ENCODE measurements around the gene ZSWIM4. TPM values are rescaled to one million over a fixed set of nuclear protein-coding genes. Genes with fewer than 3 reads are reported as not detected.

Gene ZSWIM4
- polyA plus RNA-seq, 1 donor from 2014 or later = 1.2 TPM

- no peak overlapping the region for H3K27ac Mint-ChIP-seq
Observed at GRCh38 chr19:13872339-13872694, 77.1 kb downstream of the ZSWIM4 start.

GRCh38 chr19:13872695-13873389, 77.6 kb downstream of the ZSWIM4 start:
- H3K27ac Mint-ChIP-seq = no peak overlapping the region
- peak overlapping the region; percentile 40 to 90 (median 74) for H3K4me3 Mint-ChIP-seq
- H3K36me3 Mint-ChIP-seq = no peaks in the 10 kb centered on the region
- H3K27me3 Mint-ChIP-seq = peaks cover 22% of the 10 kb centered on the region
- H3K9me3 Mint-ChIP-seq = no peaks in the 10 kb centered on the region
- H3K4me1 Mint-ChIP-seq = peaks cover 0 to 6% (median 5%) of the 10 kb centered on the region in 3 donors

More at GRCh38 chr19:13872339-13872694, 77.1 kb downstream of the ZSWIM4 start:
- peaks cover 27% of the 10 kb centered on the region for H3K27me3 Mint-ChIP-seq
- no peaks in the 10 kb centered on the region for H3K9me3 Mint-ChIP-seq
- peaks cover 0 to 6% (median 5%) of the 10 kb centered on the region in 3 donors for H3K4me1 Mint-ChIP-seq
- H3K4me3 Mint-ChIP-seq = peak overlapping the region in 2 of 4 donors; percentile 83 to 90
- H3K36me3 Mint-ChIP-seq = no peaks in the 10 kb centered on the region

DNA sequence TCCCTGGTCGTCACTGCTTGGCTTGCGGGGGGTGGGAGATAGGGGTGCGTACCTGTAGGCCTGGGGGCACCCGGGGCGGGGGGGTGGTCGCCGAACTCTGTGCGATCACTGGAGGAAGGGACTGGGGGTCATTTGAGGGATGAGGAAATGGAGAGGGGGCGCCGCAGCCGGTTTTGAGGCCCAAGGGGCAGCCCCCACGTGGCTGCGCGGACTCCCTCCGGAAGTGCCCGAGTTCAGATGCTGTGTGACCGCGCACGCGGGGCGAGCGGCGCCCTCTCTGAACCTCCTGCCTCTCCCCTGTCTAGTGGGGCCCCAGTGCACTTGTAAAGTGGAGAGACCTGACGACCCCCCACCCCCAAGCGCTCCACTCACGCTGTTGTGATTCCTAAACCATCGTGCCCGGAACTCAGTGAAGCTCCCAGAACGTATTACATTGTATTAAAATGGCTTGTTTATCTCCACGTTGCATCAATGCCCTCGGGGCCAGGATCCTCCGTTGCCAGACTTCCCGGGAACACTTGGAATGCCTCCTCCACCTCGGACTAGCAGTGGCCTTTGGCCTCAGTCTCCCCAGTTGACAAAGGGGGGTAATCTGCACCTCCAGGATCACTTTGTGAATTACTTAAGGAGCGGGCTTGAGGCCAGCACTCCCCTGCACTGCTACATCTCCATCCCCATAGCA, 78.7 kb downstream of the ZSWIM4 start:
- peaks cover 0 to 6% (median 5%) of the 10 kb centered on the region in 3 donors for H3K4me1 Mint-ChIP-seq
- H3K27me3 Mint-ChIP-seq = peaks cover 19% of the 10 kb centered on the region
- no peaks in the 10 kb centered on the region for H3K36me3 Mint-ChIP-seq
- peak overlapping the region in 1 of 3 donors; percentile 73 for H3K27ac Mint-ChIP-seq
- no peaks in the 10 kb centered on the region for H3K9me3 Mint-ChIP-seq
- H3K4me3 Mint-ChIP-seq = peak overlapping the region in 2 of 4 donors; percentile 48 to 74

DNA sequence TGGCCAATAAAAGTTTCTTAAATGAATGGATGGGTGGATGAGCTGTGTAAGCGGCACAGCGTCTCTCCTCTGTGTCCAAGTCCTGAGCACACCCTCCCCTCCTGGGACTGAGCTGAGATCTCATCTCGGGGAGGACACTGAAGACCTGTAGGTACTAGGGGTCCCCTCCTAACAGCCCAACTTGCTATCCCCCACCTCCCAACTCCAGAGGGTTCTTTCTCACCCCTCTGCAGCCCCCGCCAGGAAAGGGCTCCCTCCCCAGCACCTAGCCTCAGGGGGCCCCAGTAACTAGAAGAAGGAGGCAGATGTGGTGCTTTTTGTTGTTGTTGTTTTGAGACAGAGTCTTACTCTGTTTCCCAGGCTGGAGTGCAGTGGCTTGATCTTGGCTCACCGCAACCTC, 80.6 kb downstream of the ZSWIM4 start:
- Mint-ChIP-seq H3K4me1 (peaks cover 3 to 10% (median 8%) of the 10 kb centered on the region in 3 donors), H3K4me3 (no peak overlapping the region), H3K27me3 (peaks cover 12% of the 10 kb centered on the region), H3K9me3 (no peaks in the 10 kb centered on the region), H3K36me3 (no peaks in the 10 kb centered on the region), H3K27ac (no peak overlapping the region)

- H3K27ac Mint-ChIP-seq = no peak within 1 kb of the TSS
Observed at GRCh38 chr19:13876834-13877233, 81.6 kb downstream of the ZSWIM4 start, which contains the start of gene NANOS3. TSS of gene NANOS3 (plus strand) at chr19:13877134. CDS start at chr19:13877249, 115 bp downstream.

DNA sequence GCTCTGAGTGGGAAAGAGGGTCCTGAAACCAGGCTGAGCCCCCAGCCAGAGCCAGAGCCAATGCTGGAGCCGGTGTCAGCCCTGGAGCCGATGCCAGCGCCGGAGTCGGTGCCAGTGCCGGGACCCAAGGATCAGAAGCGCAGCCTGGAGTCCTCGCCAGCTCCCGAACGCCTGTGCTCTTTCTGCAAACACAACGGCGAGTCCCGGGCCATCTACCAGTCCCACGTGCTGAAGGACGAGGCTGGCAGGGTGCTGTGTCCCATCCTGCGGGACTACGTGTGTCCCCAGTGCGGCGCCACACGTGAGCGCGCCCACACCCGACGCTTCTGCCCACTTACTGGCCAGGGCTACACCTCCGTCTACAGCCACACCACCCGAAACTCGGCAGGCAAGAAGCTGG, 82.1 kb downstream of the ZSWIM4 start:
- H3K4me3 Mint-ChIP-seq = no peak overlapping the region

More at GRCh38 chr19:13876834-13877233, 81.6 kb downstream of the ZSWIM4 start, which contains the start of gene NANOS3:
- Mint-ChIP-seq H3K27me3 (peaks cover 12% of the 10 kb centered on the region), H3K9me3 (no peaks in the 10 kb centered on the region), H3K4me1 (peaks cover 11 to 14% (median 13%) of the 10 kb centered on the region in 3 donors), H3K4me3 (no peak within 1 kb of the TSS), H3K36me3 (no peaks in the 10 kb centered on the region)

GRCh38 chr19:13880059-13881043, 85.1 kb downstream of the ZSWIM4 start:
- H3K27ac Mint-ChIP-seq = peak overlapping the region in 2 of 3 donors; percentile 29 to 92
- no peaks in the 10 kb centered on the region for H3K9me3 Mint-ChIP-seq
- no peaks in the 10 kb centered on the region for H3K36me3 Mint-ChIP-seq
- peak overlapping the region in 2 of 4 donors; percentile 54 to 56 for H3K4me3 Mint-ChIP-seq
- peaks cover 13 to 18% (median 14%) of the 10 kb centered on the region in 3 donors for H3K4me1 Mint-ChIP-seq
- peaks cover 3% of the 10 kb centered on the region for H3K27me3 Mint-ChIP-seq

More for the DNA sequence above, 82.1 kb downstream of the ZSWIM4 start:
- Mint-ChIP-seq H3K9me3 (no peaks in the 10 kb centered on the region), H3K36me3 (no peaks in the 10 kb centered on the region), H3K27ac (no peak overlapping the region), H3K4me1 (peaks cover 16 to 18% (median 18%) of the 10 kb centered on the region in 3 donors), H3K27me3 (peaks cover 10% of the 10 kb centered on the region)

GRCh38 chr19:13881251-13881691, 86.0 kb downstream of the ZSWIM4 start:
- H3K4me3 Mint-ChIP-seq = peak overlapping the region; percentile 12 to 82 (median 38)
- no peaks in the 10 kb centered on the region for H3K9me3 Mint-ChIP-seq
- H3K27ac Mint-ChIP-seq = peak overlapping the region in 1 of 3 donors; percentile 39
- H3K27me3 Mint-ChIP-seq = peaks cover 3% of the 10 kb centered on the region
- H3K4me1 Mint-ChIP-seq = peaks cover 13 to 18% (median 14%) of the 10 kb centered on the region in 3 donors
- no peaks in the 10 kb centered on the region for H3K36me3 Mint-ChIP-seq

Other genes starting within 250 kb of the ZSWIM4 start
- gene MRI1, start 30.9 kb upstream of the ZSWIM4 start, polyA plus RNA-seq = 17.6 TPM
- 208 TPM for gene C19orf53, start 21.0 kb upstream of the ZSWIM4 start, polyA plus RNA-seq
- not detected for gene NANOS3, start 81.7 kb downstream of the ZSWIM4 start, polyA plus RNA-seq
- not detected for gene BRME1, start 110.7 kb downstream of the ZSWIM4 start, polyA plus RNA-seq
- 15.5 TPM for gene CC2D1A, start 110.8 kb downstream of the ZSWIM4 start, polyA plus RNA-seq
- not detected for gene PODNL1, start 143.0 kb downstream of the ZSWIM4 start, polyA plus RNA-seq
- gene DCAF15, start 157.1 kb downstream of the ZSWIM4 start, polyA plus RNA-seq = 5.7 TPM
- gene RFX1, start 210.9 kb downstream of the ZSWIM4 start, polyA plus RNA-seq = 3.7 TPM
- gene RLN3, start 232.7 kb downstream of the ZSWIM4 start, polyA plus RNA-seq = 0.65 TPM
- gene IL27RA, start 236.3 kb downstream of the ZSWIM4 start, polyA plus RNA-seq = 58.3 TPM